Loucy (cell line): ENCODE data around the gene JTB.

Source experiments
- CTCF ChIP-seq: fragments of 200-600 bp; sonication (generic); conservative IDR thresholded peaks from 2 replicates; pipeline ENCODE4 v1.5.1; 2014; ENCODE audit warnings: mild to moderate bottlenecking, antibody characterized with exemption, low read length
- EZH2phosphoT487 ChIP-seq: fragments of 200-600 bp; IDR thresholded peaks from 2 replicates; pipeline ENCODE4 v1.6.1; 2018; ENCODE audit warnings: antibody characterized with exemption, mild to moderate bottlenecking, moderate library complexity, borderline replicate concordance

- TF ChIP-seq CTCF: no peak
- TF ChIP-seq EZH2phosphoT487: no peak
Observed at GRCh38 chr1:154014154-154014907, 36.9 kb upstream of the JTB start.
